ENCODE results near the gene NUDT7.

The NUDT7 gene

DNA sequence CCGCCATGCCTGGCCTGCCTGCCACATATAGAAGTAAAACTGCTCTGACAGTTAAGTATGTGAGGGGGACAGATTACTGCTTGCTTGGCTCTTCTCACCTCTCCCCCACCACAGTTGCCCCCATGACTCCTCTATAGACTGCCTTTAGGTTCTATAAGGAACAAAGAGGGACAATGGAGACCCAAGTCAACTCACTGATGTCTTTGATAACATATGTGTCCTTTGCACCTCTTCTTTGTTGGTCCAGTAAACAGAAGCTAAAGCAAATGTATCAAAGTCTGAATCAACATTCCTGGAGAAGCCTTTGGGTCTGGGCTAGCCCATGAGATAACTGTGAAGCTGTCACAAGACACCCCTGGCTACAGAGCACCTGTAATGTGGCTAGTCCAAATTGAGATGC lies 27.1 kb downstream of the NUDT7 start:
- Histone ChIP-seq H3K27me3 (no peaks in the 10 kb centered on the region), H3K4me1 (ENCODE audit: control insufficient read depth in 1 of 2, insufficient read depth in 1 of 2, low read depth in 1 of 2, low read length in 1 of 2) (no peaks in the 10 kb centered on the region), H3K9me3 (no peaks in the 10 kb centered on the region), H3K36me3 (no peaks in the 10 kb centered on the region), H3K4me3 (ENCODE audit: low read depth in 1 of 2, low read length in 1 of 2) (no peak overlapping the region), H3K27ac (no peak overlapping the region)
- TF ChIP-seq, protein P1, sequence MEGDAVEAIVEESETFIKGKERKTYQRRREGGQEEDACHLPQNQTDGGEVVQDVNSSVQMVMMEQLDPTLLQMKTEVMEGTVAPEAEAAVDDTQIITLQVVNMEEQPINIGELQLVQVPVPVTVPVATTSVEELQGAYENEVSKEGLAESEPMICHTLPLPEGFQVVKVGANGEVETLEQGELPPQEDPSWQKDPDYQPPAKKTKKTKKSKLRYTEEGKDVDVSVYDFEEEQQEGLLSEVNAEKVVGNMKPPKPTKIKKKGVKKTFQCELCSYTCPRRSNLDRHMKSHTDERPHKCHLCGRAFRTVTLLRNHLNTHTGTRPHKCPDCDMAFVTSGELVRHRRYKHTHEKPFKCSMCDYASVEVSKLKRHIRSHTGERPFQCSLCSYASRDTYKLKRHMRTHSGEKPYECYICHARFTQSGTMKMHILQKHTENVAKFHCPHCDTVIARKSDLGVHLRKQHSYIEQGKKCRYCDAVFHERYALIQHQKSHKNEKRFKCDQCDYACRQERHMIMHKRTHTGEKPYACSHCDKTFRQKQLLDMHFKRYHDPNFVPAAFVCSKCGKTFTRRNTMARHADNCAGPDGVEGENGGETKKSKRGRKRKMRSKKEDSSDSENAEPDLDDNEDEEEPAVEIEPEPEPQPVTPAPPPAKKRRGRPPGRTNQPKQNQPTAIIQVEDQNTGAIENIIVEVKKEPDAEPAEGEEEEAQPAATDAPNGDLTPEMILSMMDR (IDR thresholded peaks at IDR 0.05): no peak

DNA sequence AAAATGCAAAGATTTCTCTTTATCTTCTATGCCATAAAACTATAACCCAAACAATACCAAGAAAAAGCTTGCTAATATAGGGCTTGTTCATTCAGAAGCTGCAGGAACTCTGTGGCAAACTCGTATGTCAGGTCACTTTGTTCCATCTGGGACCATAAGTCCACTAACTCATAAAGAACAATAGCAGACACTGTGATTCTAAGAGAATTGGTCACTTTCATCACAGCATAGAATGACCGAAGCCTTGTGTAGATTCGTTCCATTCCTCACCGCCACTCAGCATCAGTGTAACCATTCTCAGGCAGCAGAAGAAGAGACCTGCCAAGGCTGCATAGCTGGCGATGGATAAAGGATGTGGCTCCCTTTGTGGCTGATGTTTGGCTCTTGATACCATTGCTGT lies 35.7 kb downstream of the NUDT7 start:
- Histone ChIP-seq H3K4me1 (ENCODE audit: control insufficient read depth in 1 of 2, insufficient read depth in 1 of 2, low read depth in 1 of 2, low read length in 1 of 2) (no peaks in the 10 kb centered on the region), H3K4me3 (ENCODE audit: low read depth in 1 of 2, low read length in 1 of 2) (no peak overlapping the region), H3K27me3 (no peaks in the 10 kb centered on the region), H3K27ac (no peak overlapping the region), H3K36me3 (no peaks in the 10 kb centered on the region), H3K9me3 (no peaks in the 10 kb centered on the region)
- TF ChIP-seq, protein P1 (IDR thresholded peaks at IDR 0.05): no peak

DNA sequence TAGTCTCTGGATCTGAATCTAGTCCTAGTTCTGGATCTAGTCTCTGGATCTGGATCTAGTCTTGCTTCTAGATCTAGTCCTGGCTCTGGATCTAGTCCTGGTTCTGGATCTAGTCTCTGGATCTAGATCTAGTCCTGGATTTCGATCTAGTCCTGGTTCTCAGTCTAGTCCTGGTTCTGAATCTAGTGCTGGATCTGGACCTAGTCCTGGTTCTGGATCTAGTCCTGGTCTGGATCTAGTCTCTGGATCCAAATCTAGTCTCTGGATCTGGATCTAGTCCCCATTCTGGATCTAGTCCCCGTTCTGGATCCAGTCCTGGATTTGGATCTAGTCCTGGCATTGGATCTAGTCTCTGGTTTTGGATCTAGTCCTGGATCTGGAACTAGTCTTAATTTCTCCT lies 36.2 kb downstream of the NUDT7 start:
- no peaks in the 10 kb centered on the region for H3K9me3 ChIP-seq
- TF ChIP-seq, protein P1 (IDR thresholded peaks at IDR 0.05): no peak

DNA sequence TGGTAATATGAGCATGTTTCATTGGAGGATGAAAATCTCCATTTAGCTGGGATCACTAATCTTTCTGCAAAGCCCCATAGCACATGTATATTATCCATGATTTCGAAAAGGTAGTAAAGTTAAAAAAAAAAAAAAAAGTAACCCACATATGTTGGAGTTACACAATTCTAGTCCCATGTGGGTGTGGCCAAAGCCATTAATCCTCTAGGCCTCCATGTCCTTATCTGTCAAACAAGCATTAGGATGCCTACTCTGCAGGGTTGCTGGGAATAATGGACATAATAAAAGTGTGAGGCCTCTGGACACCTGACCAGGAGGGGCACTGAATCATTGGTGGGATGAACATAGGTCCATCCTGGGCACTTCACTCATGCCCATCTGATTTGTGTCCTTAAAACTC lies 36.9 kb downstream of the NUDT7 start:
- no peaks in the 10 kb centered on the region for H3K9me3 ChIP-seq
- no peaks in the 10 kb centered on the region for H3K27me3 ChIP-seq
- no peaks in the 10 kb centered on the region for H3K4me1 ChIP-seq (ENCODE audit: control insufficient read depth in 1 of 2, insufficient read depth in 1 of 2, low read depth in 1 of 2, low read length in 1 of 2)
- TF ChIP-seq, protein P1 (IDR thresholded peaks at IDR 0.05): no peak
- H3K27ac ChIP-seq: no peak overlapping the region
- no peaks in the 10 kb centered on the region for H3K36me3 ChIP-seq
- no peak overlapping the region for H3K4me3 ChIP-seq (ENCODE audit: low read depth in 1 of 2, low read length in 1 of 2)

More for the DNA sequence above, 36.2 kb downstream of the NUDT7 start:
- H3K36me3 ChIP-seq: no peaks in the 10 kb centered on the region
- no peak overlapping the region for H3K27ac ChIP-seq
- no peaks in the 10 kb centered on the region for H3K27me3 ChIP-seq
- H3K4me1 ChIP-seq (ENCODE audit: control insufficient read depth in 1 of 2, insufficient read depth in 1 of 2, low read depth in 1 of 2, low read length in 1 of 2): no peaks in the 10 kb centered on the region
- H3K4me3 ChIP-seq (ENCODE audit: low read depth in 1 of 2, low read length in 1 of 2): no peak overlapping the region

DNA sequence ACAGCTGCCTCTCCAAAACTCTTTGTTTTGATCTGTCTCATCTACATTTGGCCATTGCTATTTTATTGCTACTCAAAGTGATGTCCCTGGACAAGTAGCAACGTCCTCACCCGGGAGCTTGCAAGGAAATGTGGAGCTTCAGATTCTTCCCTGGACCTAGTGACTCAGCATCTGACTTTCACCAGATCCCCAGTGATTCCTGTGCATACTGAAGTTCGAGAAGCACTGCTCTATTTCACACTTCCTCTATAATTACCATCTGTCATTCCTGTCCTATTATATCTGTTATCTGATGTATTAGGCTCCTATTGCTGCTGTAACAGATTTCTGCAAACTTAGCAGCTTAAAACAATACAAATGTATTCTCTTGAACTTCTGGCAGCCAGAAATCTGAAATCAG lies 37.5 kb downstream of the NUDT7 start:
- H3K36me3 ChIP-seq: no peaks in the 10 kb centered on the region

More for the DNA sequence above, 37.5 kb downstream of the NUDT7 start:
- Histone ChIP-seq H3K27ac (no peak overlapping the region), H3K4me1 (ENCODE audit: control insufficient read depth in 1 of 2, insufficient read depth in 1 of 2, low read depth in 1 of 2, low read length in 1 of 2) (no peaks in the 10 kb centered on the region), H3K9me3 (no peaks in the 10 kb centered on the region), H3K27me3 (no peaks in the 10 kb centered on the region), H3K4me3 (ENCODE audit: low read depth in 1 of 2, low read length in 1 of 2) (no peak overlapping the region)
- TF ChIP-seq, protein P1 (IDR thresholded peaks at IDR 0.05): no peak
